NCI-H774 (cell line): Measurements from ENCODE around the gene BST2.

Experiments used
- DNase-seq: peaks from one replicate; lab custom pipeline; 2025; lab: John Stamatoyannopoulos, UW

BST2 gene

GRCh38 chr19:17419621-17420474, 14.4 kb upstream of the BST2 start, which contains the start of gene MVB12A:
Gene MVB12A, plus strand, starts transcription at chr19:17420047. Its CDS starts 89 bp downstream, at chr19:17420136.
- peak; percentile 98 for DNase-seq

- DNase-seq, result no peak
Observed at GRCh38 chr19:17419154-17419620, 13.8 kb upstream of the BST2 start.

GRCh38 chr19:17418710-17419109, 13.3 kb upstream of the BST2 start:
- DNase-seq, result no peak

- DNase-seq, result no peak
Observed at GRCh38 chr19:17415121-17415520, 9.7 kb upstream of the BST2 start.

- DNase-seq, result no peak
Observed at GRCh38 chr19:17414097-17414496, 8.7 kb upstream of the BST2 start.

GRCh38 chr19:17411801-17412200, 6.4 kb upstream of the BST2 start:
- no peak for DNase-seq

- DNase-seq, result no peak
Observed at GRCh38 chr19:17409990-17410389, 4.6 kb upstream of the BST2 start.

- DNase-seq, result no peak
Observed at GRCh38 chr19:17406887-17407196, 1.4 kb upstream of the BST2 start.

- no peak for DNase-seq
Observed at GRCh38 chr19:17406046-17406886, 836 bp upstream of the BST2 start.

GRCh38 chr19:17404621-17405249, 695 bp downstream of the BST2 start:
- DNase-seq, result no peak

- DNase-seq, result no peak
Observed at GRCh38 chr19:17404015-17404414, 1.4 kb downstream of the BST2 start.

- no peak for DNase-seq
Observed at GRCh38 chr19:17402982-17403855, 2.2 kb downstream of the BST2 start.

- DNase-seq, result no peak
Observed at GRCh38 chr19:17401628-17402027, 3.8 kb downstream of the BST2 start.

GRCh38 chr19:17398902-17399527, 6.4 kb downstream of the BST2 start:
- no peak for DNase-seq

GRCh38 chr19:17394891-17395415, 10.5 kb downstream of the BST2 start:
- no peak for DNase-seq

GRCh38 chr19:17393914-17394313, 11.5 kb downstream of the BST2 start, which contains the start of gene CCDC194:
Gene CCDC194, minus strand, starts transcription at chr19:17394196. Its CDS starts 38 bp downstream, at chr19:17394158.
- DNase-seq, result no peak

GRCh38 chr19:17393002-17393401, 12.4 kb downstream of the BST2 start:
- DNase-seq, result no peak

GRCh38 chr19:17391371-17392151, 13.9 kb downstream of the BST2 start:
- DNase-seq, result no peak

GRCh38 chr19:17390665-17391370, 14.6 kb downstream of the BST2 start:
- peak; percentile 93 for DNase-seq
